Measurements from ENCODE around the gene DDC. TPM values are rescaled to one million over a fixed set of nuclear protein-coding genes. Genes with fewer than 3 reads are reported as not detected.
"Not testable (repeated sequence)": the region's sequence is repeated elsewhere in the genome, so short reads cannot be mapped to it uniquely, and the experiment has no call there.

Gene DDC
- total RNA-seq, 4 donors from 2014 or later: 16.1 to 71.3 (median 42.5) TPM

GRCh38 chr7:50540785-50541579, 24.2 kb downstream of the DDC start:
- Histone ChIP-seq H3K36me3 (no peaks in the 10 kb centered on the region), H3K27me3 (no peaks in the 10 kb centered on the region), H3K4me1 (no peaks in the 10 kb centered on the region), H3K9me3 (no peaks in the 10 kb centered on the region), H3K27ac (no peak overlapping the region), H3K4me3 (no peak overlapping the region)
- intact Hi-C loops (cut with DNase I; ENCODE audit: low total_unique reads) (no loop called here), in situ Hi-C loops (cut with MboI; ENCODE audit: low pct_ligation_motif_present in 1 of 4, low pct_unique_long_range_greater_than_20kb in 1 of 4, low sequenced_read_pairs in 3 of 4) (no loop called here)
- WGBS, 2 donors (ENCODE audit: low coverage in 1 of 2): 90 to 93% methylated on average over 3 to 9 of the region's 9 CpGs
- DNase-seq: no peak
- no peak for TF ChIP-seq POLR2A (IDR thresholded peaks at IDR 0.05)

GRCh38 chr7:50539725-50540124, 25.5 kb downstream of the DDC start:
- Histone ChIP-seq H3K36me3 (no peaks in the 10 kb centered on the region), H3K27me3 (no peaks in the 10 kb centered on the region), H3K27ac (no peak overlapping the region), H3K4me1 (peaks cover 0 to under 1% (median under 1%) of the 10 kb centered on the region in 4 donors), H3K4me3 (no peak overlapping the region), H3K9me3 (no peaks in the 10 kb centered on the region)
- intact Hi-C loops (cut with DNase I; ENCODE audit: low total_unique reads): no loop called here
- no peak for DNase-seq
- in situ Hi-C loops (cut with MboI; ENCODE audit: low pct_ligation_motif_present in 1 of 4, low pct_unique_long_range_greater_than_20kb in 1 of 4, low sequenced_read_pairs in 3 of 4): no loop called here
- TF ChIP-seq CTCF (IDR thresholded peaks at IDR 0.05) (no peak), POLR2A (IDR thresholded peaks at IDR 0.05) (no peak), EP300 (IDR thresholded peaks at IDR 0.05; ENCODE audit: low read depth) (no peak), POLR2AphosphoS5 (IDR thresholded peaks at IDR 0.05) (no peak)
- 94 to 100% methylated on average over 3 to 12 of the region's 15 CpGs for WGBS, 2 donors (ENCODE audit: low coverage in 1 of 2)

- intact Hi-C loops (cut with DNase I; ENCODE audit: low total_unique reads) (no loop called here), in situ Hi-C loops (cut with MboI; ENCODE audit: low pct_ligation_motif_present in 1 of 4, low pct_unique_long_range_greater_than_20kb in 1 of 4, low sequenced_read_pairs in 3 of 4) (no loop called here)
- TF ChIP-seq POLR2A (IDR thresholded peaks at IDR 0.05) (no peak), EP300 (IDR thresholded peaks at IDR 0.05; ENCODE audit: low read depth) (no peak), POLR2AphosphoS5 (IDR thresholded peaks at IDR 0.05) (no peak), CTCF (IDR thresholded peaks at IDR 0.05) (no peak)
- Histone ChIP-seq H3K4me1 (peaks cover 0 to 8% (median 4%) of the 10 kb centered on the region in 4 donors), H3K4me3 (no peak overlapping the region), H3K27ac (no peak overlapping the region), H3K9me3 (no peaks in the 10 kb centered on the region), H3K36me3 (no peaks in the 10 kb centered on the region), H3K27me3 (no peaks in the 10 kb centered on the region)
- DNase-seq: no peak
- WGBS, 2 donors (ENCODE audit: low coverage in 1 of 2): 97% methylated on average over 4 of the region's 4 CpGs; no CpG with 5 or more reads in 1 of the 2 donors
These were observed 26.7 kb downstream of the DDC start for GRCh38 chr7:50538478-50538877.

DNA sequence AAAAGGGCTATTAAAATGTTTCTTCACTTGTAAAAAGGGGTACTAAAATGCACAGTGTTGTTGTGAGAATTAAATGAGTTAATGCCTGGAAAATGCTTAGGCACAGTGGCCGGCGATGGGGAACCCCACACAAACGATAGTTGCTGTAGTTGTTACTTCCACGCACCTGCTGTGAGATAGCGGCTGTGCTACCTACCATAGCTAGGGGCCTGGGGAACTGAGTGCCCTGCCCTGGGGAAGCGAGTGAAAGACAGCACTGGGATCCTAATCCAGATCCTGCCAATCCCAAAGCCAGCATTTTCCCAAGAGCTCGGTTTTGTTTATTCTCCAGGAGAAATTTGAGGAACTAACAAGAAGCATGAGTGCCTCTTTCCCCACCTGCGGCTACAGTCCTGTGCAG, 27.8 kb downstream of the DDC start:
- no peaks in the 10 kb centered on the region for H3K36me3 ChIP-seq
- WGBS, 2 donors (ENCODE audit: low coverage in 1 of 2): 85% methylated on average over 8 of the region's 8 CpGs; no CpG with 5 or more reads in 1 of the 2 donors

DNA sequence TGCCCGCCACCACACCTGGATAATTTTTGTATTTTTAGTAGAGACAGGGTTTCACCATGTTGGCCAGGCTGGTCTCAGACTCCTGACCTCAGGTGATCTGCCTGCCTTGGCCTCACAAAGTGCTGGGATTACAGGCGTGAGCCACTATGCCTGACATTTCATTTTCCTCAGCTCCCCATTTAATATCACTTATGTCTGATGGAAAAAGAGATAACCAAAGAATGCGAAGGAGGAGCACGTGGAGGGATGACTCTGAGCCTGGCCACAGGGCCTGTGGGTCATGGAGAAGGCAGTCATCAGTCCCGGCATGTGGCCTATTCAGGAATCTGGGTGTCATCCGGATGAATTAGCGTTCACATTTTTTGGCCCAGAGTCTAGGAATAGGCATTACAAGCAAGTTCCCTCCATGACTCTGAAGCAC, 29.9 kb downstream of the DDC start:
- H3K27ac ChIP-seq; in situ Hi-C loops (cut with MboI; ENCODE audit: low pct_ligation_motif_present in 1 of 4, low pct_unique_long_range_greater_than_20kb in 1 of 4, low sequenced_read_pairs in 3 of 4): not testable (repeated sequence)
- 75 to 100% methylated on average over 1 to 7 of the region's 7 CpGs for WGBS, 2 donors (ENCODE audit: low coverage in 1 of 2)

More for the DNA sequence above, 27.8 kb downstream of the DDC start:
- in situ Hi-C loops (cut with MboI; ENCODE audit: low pct_ligation_motif_present in 1 of 4, low pct_unique_long_range_greater_than_20kb in 1 of 4, low sequenced_read_pairs in 3 of 4): no loop called here
- Histone ChIP-seq H3K9me3 (no peaks in the 10 kb centered on the region), H3K4me3 (no peak overlapping the region), H3K27me3 (no peaks in the 10 kb centered on the region), H3K4me1 (peaks cover 0 to 8% (median 4%) of the 10 kb centered on the region in 4 donors), H3K27ac (no peak overlapping the region)
- intact Hi-C loops (cut with DNase I; ENCODE audit: low total_unique reads): no loop called here
- no peak for DNase-seq
- no peak for TF ChIP-seq POLR2AphosphoS5 (IDR thresholded peaks at IDR 0.05)

More for the DNA sequence above, 29.9 kb downstream of the DDC start:
- H3K27me3 ChIP-seq; DNase-seq; H3K36me3 ChIP-seq; intact Hi-C loops (cut with DNase I; ENCODE audit: low total_unique reads); H3K4me3 ChIP-seq; H3K4me1 ChIP-seq; H3K9me3 ChIP-seq: not testable (repeated sequence)
